ENCODE results near the gene TMEM134. TPM values are rescaled to one million over a fixed set of nuclear protein-coding genes. Genes with fewer than 3 reads are reported as not detected.

Gene TMEM134
- total and polyA plus RNA-seq, 9 of the 15 experiments (the other 6 are each of a cell fraction or from before 2014, with no cell fraction given) = 0.63 to 48.4 (median 10.7) TPM

DNA sequence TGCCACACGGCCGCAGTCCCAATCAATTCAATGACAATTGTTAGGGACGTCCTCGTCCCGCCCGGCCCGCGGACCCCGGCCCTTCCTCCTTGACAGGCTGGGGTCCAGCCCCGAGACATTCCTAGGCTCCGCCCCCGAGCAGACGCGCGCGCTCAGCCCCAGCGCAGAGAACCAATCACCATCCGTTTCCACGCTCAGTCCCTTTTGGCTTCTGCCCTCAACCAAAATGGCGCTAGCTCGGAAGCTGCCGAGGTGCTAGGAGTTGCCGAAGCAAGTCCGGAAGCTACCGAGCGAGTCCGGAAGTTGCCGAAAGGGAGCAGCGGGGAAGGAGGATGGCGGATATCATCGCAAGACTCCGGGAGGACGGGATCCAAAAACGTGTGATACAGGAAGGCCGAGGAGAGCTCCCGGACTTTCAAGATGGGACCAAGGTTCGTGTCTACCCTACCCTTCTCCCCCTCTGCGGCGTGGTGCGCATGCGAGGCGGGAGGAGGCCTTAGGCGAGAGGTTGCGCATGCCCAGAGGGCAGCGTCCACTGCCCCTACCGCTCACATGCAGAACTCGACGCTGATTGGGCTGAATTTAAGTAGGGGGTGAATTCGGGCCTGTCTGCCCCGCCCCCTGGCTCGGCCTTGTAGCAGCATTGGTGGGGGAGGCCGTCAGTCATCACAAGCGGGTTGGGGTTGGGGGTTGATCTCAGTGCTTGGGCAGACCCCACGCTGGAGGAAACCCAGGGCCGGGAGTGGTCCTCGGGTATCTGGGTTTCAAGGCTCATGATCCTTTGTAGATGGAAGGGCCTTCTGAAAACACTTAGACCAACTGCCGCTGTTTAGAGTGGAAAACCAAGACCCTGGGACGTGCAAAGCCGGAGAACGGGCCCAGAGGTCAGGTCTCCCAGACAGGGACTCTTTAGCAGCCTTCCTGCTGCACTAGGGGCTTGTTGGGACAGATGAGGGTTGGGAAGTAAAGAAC is 14.1 kb upstream of the TMEM134 start, which contains the start of gene AIP (continued):
- no peak for TF ChIP-seq ZNF445 (CRISPR knock-in tag; IDR thresholded peaks at IDR 0.05; ENCODE audit: low read depth)
- no peak for TF ChIP-seq NR2F6 (CRISPR knock-in tag; IDR thresholded peaks at IDR 0.05)
- TF ChIP-seq, protein P1, sequence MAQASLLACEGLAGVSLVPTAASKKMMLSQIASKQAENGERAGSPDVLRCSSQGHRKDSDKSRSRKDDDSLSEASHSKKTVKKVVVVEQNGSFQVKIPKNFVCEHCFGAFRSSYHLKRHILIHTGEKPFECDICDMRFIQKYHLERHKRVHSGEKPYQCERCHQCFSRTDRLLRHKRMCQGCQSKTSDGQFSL (CRISPR knock-in tag; IDR thresholded peaks at IDR 0.05) = peak; percentile 95
- TF ChIP-seq, protein P1 (tag; IDR thresholded peaks at IDR 0.05) = no peak
- TF ChIP-seq ZBTB7A (IDR thresholded peaks at IDR 0.05; ENCODE audit: borderline replicate concordance, control insufficient read depth, low read depth, low read length) = peak; percentile 77
- TF ChIP-seq, protein P2, sequence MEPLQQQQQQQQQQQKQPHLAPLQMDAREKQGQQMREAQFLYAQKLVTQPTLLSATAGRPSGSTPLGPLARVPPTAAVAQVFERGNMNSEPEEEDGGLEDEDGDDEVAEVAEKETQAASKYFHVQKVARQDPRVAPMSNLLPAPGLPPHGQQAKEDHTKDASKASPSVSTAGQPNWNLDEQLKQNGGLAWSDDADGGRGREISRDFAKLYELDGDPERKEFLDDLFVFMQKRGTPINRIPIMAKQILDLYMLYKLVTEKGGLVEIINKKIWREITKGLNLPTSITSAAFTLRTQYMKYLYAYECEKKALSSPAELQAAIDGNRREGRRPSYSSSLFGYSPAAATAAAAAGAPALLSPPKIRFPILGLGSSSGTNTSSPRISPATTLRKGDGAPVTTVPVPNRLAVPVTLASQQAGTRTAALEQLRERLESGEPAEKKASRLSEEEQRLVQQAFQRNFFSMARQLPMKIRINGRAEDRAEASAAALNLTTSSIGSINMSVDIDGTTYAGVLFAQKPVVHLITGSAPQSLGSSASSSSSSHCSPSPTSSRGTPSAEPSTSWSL (CRISPR knock-in tag; IDR thresholded peaks at IDR 0.05; ENCODE audit: borderline replicate concordance) = no peak
- peak; percentile 93 for TF ChIP-seq C11orf30 (IDR thresholded peaks at IDR 0.05; ENCODE audit: low read depth)
- TF ChIP-seq, protein P3, sequence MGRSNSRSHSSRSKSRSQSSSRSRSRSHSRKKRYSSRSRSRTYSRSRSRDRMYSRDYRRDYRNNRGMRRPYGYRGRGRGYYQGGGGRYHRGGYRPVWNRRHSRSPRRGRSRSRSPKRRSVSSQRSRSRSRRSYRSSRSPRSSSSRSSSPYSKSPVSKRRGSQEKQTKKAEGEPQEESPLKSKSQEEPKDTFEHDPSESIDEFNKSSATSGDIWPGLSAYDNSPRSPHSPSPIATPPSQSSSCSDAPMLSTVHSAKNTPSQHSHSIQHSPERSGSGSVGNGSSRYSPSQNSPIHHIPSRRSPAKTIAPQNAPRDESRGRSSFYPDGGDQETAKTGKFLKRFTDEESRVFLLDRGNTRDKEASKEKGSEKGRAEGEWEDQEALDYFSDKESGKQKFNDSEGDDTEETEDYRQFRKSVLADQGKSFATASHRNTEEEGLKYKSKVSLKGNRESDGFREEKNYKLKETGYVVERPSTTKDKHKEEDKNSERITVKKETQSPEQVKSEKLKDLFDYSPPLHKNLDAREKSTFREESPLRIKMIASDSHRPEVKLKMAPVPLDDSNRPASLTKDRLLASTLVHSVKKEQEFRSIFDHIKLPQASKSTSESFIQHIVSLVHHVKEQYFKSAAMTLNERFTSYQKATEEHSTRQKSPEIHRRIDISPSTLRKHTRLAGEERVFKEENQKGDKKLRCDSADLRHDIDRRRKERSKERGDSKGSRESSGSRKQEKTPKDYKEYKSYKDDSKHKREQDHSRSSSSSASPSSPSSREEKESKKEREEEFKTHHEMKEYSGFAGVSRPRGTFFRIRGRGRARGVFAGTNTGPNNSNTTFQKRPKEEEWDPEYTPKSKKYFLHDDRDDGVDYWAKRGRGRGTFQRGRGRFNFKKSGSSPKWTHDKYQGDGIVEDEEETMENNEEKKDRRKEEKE (IDR thresholded peaks at IDR 0.05; ENCODE audit: borderline replicate concordance in 1 of 2, control insufficient read depth in 1 of 2, low read depth in 2 of 2, low read length in 1 of 2) = no peak
- TF ChIP-seq, protein P4, sequence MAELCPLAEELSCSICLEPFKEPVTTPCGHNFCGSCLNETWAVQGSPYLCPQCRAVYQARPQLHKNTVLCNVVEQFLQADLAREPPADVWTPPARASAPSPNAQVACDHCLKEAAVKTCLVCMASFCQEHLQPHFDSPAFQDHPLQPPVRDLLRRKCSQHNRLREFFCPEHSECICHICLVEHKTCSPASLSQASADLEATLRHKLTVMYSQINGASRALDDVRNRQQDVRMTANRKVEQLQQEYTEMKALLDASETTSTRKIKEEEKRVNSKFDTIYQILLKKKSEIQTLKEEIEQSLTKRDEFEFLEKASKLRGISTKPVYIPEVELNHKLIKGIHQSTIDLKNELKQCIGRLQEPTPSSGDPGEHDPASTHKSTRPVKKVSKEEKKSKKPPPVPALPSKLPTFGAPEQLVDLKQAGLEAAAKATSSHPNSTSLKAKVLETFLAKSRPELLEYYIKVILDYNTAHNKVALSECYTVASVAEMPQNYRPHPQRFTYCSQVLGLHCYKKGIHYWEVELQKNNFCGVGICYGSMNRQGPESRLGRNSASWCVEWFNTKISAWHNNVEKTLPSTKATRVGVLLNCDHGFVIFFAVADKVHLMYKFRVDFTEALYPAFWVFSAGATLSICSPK (IDR thresholded peaks at IDR 0.05; ENCODE audit: borderline replicate concordance) = no peak
- no peak for TF ChIP-seq ARID2 (IDR thresholded peaks at IDR 0.05)
- TF ChIP-seq, protein P5, sequence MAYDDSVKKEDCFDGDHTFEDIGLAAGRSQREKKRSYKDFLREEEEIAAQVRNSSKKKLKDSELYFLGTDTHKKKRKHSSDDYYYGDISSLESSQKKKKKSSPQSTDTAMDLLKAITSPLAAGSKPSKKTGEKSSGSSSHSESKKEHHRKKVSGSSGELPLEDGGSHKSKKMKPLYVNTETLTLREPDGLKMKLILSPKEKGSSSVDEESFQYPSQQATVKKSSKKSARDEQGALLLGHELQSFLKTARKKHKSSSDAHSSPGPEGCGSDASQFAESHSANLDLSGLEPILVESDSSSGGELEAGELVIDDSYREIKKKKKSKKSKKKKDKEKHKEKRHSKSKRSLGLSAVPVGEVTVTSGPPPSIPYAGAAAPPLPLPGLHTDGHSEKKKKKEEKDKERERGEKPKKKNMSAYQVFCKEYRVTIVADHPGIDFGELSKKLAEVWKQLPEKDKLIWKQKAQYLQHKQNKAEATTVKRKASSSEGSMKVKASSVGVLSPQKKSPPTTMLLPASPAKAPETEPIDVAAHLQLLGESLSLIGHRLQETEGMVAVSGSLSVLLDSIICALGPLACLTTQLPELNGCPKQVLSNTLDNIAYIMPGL (CRISPR knock-in tag; IDR thresholded peaks at IDR 0.05) = peak; percentile 99
- no peak for TF ChIP-seq HIVEP1 (CRISPR knock-in tag; IDR thresholded peaks at IDR 0.05)
- no peak for TF ChIP-seq ZNF212 (CRISPR knock-in tag; IDR thresholded peaks at IDR 0.05)
- TF ChIP-seq, protein P6, sequence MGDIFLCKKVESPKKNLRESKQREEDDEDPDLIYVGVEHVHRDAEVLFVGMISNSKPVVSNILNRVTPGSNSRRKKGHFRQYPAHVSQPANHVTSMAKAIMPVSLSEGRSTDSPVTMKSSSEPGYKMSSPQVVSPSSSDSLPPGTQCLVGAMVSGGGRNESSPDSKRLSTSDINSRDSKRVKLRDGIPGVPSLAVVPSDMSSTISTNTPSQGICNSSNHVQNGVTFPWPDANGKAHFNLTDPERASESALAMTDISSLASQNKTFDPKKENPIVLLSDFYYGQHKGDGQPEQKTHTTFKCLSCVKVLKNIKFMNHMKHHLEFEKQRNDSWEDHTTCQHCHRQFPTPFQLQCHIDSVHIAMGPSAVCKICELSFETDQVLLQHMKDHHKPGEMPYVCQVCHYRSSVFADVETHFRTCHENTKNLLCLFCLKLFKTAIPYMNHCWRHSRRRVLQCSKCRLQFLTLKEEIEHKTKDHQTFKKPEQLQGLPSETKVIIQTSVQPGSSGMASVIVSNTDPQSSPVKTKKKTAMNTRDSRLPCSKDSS (IDR thresholded peaks at IDR 0.05; ENCODE audit: low read depth, partially characterized antibody) = no peak

Data from K562 (cell line).